Fibroblast of villous mesenchyme (primary cell): ENCODE results near the gene HRH2. TPM values are rescaled to one million over a fixed set of nuclear protein-coding genes. Genes with fewer than 3 reads are reported as not detected.
A peak's percentile ranks its signal among the peaks of the same experiment; 100 is the strongest.
"Not testable (repeated sequence)": the region's sequence is repeated elsewhere in the genome, so short reads cannot be mapped to it uniquely, and the experiment has no call there.

Experiments
- DNase-seq: peaks from one replicate; pipeline ENCODE4 v3.0.0-alpha.2; 2010; ENCODE audit warnings: low read depth
- H3K4me3 ChIP-seq: 2 replicates; pipeline ENCODE4 v1.5.1; 2011; ENCODE audit warnings: low read depth, mild to moderate bottlenecking, low read length
- CTCF ChIP-seq: IDR thresholded peaks from 2 replicates; pipeline ENCODE4 v1.5.1; 2012; ENCODE audit warnings: low read depth, mild to moderate bottlenecking, low read length; ENCODE audit not compliant: insufficient read depth
- total RNA-seq: library from RNA; depleted of rRNA; stranded (reverse); fragments of >200 nt; gene quantifications from 2 replicates; pipeline ENCODE4 v1.2.3, GENCODE V29; 2012

HRH2 gene
- total RNA-seq, 1 donor = not detected

GRCh38 chr5:175713930-175714329, 56.1 kb downstream of the HRH2 start:
- DNase-seq = no peak
- no peak for TF ChIP-seq CTCF

GRCh38 chr5:175714479-175715085, 56.7 kb downstream of the HRH2 start:
- H3K4me3 ChIP-seq = no peak overlapping the region
- no peak for TF ChIP-seq CTCF
- no peak for DNase-seq

More at GRCh38 chr5:175713930-175714329, 56.1 kb downstream of the HRH2 start:
- H3K4me3 ChIP-seq = no peak overlapping the region

GRCh38 chr5:175715627-175716522, 58.0 kb downstream of the HRH2 start:
- no peak for DNase-seq
- TF ChIP-seq CTCF = no peak
- H3K4me3 ChIP-seq = no peak overlapping the region

GRCh38 chr5:175717837-175718236, 60.0 kb downstream of the HRH2 start:
- no peak for TF ChIP-seq CTCF
- no peak overlapping the region for H3K4me3 ChIP-seq
- no peak for DNase-seq

GRCh38 chr5:175718401-175719108, 60.7 kb downstream of the HRH2 start:
- TF ChIP-seq CTCF = peak; percentile 57
- no peak overlapping the region for H3K4me3 ChIP-seq
- peak; percentile 24 for DNase-seq

- DNase-seq, H3K4me3 ChIP-seq: not testable (repeated sequence)
Measured at GRCh38 chr5:175719109-175719432, 61.2 kb downstream of the HRH2 start.
